ENCODE data around the gene PMM1.

The PMM1 gene

GRCh38 chr22:41531715-41532477 lies 57.7 kb downstream of the PMM1 start:
- DNase-seq (ENCODE audit: low read depth): no peak
- no peak for TF ChIP-seq CTCF (IDR thresholded peaks at IDR 0.05; ENCODE audit: control insufficient read depth, extremely low read depth, insufficient read depth)

GRCh38 chr22:41530890-41531714 lies 58.5 kb downstream of the PMM1 start:
- H3K4me3 ChIP-seq (ENCODE audit: low read depth, low read length): no peak overlapping the region
- DNase-seq (ENCODE audit: low read depth): no peak
- no peak for TF ChIP-seq CTCF (IDR thresholded peaks at IDR 0.05; ENCODE audit: control insufficient read depth, extremely low read depth, insufficient read depth)

More at GRCh38 chr22:41531715-41532477, 57.7 kb downstream of the PMM1 start:
- H3K4me3 ChIP-seq (ENCODE audit: low read depth, low read length): no peak overlapping the region

GRCh38 chr22:41528938-41529561 lies 60.6 kb downstream of the PMM1 start:
- TF ChIP-seq CTCF (IDR thresholded peaks at IDR 0.05; ENCODE audit: control insufficient read depth, extremely low read depth, insufficient read depth): no peak
- no peak overlapping the region for H3K4me3 ChIP-seq (ENCODE audit: low read depth, low read length)
- DNase-seq (ENCODE audit: low read depth): no peak

- no peak for DNase-seq (ENCODE audit: low read depth)
- TF ChIP-seq CTCF (IDR thresholded peaks at IDR 0.05; ENCODE audit: control insufficient read depth, extremely low read depth, insufficient read depth): no peak
- no peak overlapping the region for H3K4me3 ChIP-seq (ENCODE audit: low read depth, low read length)
Observed at GRCh38 chr22:41528132-41528766, 61.4 kb downstream of the PMM1 start.
